HG03521 (cell line): ENCODE results near the gene FXN.
"Not testable (repeated sequence)": the region's sequence is repeated elsewhere in the genome, so short reads cannot be mapped to it uniquely, and the experiment has no call there.

Experiments
- ATAC-seq: cut with Tn5 transposase; IDR thresholded peaks from one replicate; pipeline ENCODE4 v1.9.1; 2021; ENCODE audit warnings: mild to moderate bottlenecking, moderate library complexity; ENCODE audit not compliant: unreplicated experiment

The FXN gene

DNA sequence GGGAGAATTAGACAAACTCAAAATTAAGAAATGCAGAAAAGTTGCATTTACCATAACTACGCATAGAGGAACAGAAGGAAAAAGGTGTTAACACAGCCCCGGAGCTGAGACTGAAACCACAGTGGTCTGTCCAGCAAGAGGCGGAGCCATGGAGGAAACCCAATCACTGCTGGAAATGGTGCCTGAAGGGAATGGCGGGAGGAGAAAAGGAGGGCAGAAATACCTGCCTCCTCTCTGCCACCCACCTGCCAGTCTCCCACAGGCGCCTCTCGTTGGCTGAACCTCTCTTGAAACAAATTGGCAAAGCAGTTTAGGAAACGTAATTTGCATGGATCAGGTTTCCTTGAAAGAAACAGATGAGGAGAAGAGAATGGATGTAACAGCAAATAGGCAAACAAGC lies 11.9 kb upstream of the FXN start:
- ATAC-seq: no peak

DNA sequence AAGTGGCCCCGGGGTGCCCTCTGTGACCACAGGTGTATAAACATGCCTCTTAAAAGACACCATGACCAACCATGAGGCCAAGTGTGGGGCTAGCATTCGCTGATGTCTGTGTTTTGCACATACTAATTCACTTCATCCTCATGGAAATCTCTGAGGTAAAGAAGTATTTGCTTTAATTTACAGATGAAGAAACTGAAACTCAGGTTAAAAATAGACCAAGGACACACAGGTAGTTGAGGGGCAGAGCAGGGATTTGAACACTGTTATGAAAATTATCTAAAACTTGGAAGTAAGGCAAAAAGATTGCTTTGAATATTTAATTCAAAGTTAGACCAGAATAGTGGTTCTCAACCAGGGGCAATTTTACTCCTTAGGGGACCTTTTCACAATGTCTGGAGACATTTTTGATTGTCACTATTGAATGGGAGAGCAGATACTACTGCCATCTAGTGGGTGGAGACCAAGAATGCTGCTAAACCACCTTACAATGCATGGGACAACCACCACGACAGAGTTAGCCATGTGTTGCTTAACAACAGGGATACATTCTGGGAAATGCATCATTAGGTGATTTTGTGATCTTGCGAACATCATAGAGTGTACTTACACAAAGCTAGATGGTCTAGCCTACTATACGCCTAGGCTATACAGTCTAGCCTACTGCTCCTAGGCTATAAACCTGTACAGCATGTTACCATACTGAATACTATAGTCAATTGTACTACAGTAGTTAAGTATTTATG lies 8.0 kb upstream of the FXN start:
- peak; percentile 73 for ATAC-seq

DNA sequence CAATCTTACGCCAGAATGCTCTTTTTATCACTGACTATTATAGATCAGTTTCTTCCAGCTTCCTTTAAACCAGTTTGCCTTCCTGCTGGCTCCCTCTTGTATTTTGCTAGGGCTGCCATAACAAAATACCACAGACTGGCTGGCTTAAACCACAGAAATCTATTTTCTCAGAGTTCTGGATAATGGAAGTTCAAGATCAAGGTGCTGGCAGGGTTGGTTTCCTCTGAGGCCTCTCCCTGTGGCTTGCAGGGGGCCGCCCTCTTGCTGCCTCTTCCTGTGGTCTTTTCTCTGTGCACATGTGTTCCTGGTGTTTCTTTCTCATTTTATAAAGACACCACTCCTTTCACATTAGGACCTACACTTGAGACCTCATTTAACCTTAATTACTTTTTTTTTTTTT lies 6.8 kb upstream of the FXN start:
- no peak for ATAC-seq

DNA sequence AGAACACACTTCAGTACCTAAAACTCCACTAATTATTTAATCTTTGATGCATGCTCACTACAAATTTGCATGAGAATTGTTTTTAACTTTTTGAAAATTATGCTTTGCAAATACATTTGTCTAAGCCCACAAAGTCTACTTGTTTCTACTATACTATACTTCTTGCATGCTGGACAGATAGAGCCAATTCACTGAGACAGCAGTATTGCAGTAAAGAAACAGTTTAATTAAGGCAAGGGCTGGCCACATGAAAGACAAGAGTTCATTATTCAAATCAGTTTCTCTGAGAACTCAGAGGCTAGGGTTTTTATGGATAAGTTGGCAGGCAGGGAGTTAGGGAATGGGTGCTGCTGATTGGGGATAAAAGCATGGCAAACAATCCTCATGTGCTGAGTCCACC lies 6.0 kb upstream of the FXN start:
- ATAC-seq: no peak

DNA sequence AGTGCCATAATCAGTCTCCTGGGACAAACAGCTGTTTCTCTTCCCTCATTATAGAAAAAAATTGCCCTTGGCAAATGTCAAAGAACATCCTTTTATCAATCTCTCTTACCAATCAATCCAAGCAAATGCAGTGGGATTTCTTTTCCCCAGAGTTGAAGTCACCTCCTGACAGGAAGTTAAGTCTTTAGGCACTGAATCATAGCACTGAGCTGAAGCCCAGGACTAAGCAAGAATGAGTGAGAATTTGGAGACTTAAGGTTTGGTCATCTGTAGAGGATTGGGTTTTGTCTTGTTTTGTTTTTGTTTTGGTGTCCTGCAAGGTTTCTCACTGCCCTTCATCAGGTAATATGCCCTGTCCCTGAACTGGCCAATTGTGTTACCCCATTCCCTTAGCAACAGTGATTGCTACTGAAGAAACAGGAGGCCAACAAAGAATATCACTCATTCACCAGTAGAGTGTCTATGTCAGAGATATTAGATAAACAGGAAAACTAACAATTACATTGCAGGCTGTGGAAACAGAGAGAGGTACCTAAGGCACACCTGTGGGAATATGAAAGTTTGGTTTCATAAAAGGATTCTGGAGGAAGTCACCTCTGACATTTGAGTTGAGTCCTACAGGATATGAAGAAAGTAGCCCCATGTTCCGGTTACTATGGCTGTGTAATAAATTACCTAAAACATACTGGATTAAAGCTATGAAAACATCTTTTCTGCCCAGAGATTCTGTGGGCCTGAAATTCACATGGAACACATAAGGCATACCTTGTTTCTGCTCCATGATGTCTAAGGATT lies 4.5 kb upstream of the FXN start:
- no peak for ATAC-seq

DNA sequence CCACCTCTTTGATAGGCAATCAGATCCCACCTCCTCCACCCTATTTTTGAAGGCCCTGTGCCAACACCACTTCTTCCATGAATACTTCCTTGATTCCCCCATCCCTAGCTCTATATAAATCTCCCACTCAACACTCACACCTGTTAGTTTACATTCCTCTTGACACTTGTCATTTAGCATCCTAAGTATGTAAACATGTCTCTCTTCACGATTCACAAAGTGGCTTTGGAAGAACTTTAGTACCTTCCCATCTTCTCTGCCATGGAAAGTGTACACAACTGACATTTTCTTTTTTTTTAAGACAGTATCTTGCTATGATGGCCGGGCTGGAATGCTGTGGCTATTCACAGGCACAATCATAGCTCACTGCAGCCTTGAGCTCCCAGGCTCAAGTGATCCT lies 1.5 kb upstream of the FXN start:
- ATAC-seq: no peak

DNA sequence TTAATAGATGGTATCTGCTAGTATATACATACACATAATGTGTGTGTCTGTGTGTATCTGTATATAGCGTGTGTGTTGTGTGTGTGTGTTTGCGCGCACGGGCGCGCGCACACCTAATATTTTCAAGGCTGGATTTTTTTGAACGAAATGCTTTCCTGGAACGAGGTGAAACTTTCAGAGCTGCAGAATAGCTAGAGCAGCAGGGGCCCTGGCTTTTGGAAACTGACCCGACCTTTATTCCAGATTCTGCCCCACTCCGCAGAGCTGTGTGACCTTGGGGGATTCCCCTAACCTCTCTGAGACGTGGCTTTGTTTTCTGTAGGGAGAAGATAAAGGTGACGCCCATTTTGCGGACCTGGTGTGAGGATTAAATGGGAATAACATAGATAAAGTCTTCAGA lies 757 bp downstream of the FXN start:
- ATAC-seq: no peak

DNA sequence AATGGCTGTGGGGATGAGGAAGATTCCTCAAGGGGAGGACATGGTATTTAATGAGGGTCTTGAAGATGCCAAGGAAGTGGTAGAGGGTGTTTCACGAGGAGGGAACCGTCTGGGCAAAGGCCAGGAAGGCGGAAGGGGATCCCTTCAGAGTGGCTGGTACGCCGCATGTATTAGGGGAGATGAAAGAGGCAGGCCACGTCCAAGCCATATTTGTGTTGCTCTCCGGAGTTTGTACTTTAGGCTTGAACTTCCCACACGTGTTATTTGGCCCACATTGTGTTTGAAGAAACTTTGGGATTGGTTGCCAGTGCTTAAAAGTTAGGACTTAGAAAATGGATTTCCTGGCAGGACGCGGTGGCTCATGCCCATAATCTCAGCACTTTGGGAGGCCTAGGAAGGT lies 1.2 kb downstream of the FXN start:
- no peak for ATAC-seq

DNA sequence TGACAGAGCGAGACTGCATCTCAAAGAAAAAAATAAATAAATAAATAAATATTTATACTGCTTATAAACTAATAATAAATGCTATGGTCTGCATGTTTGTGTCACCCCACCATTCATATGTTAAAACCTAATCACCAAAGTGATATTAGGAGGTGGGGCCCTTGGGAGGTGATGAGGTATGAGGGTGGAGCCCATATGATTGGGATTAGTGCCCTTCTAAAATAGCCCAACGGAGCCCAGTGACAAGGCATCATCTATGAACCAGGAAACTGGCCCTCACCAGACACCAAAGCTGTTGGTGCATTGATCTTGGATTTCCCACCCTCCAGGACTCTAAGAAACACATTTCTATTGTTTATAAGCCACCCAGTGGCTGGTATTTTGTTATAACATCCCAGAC lies 5.1 kb downstream of the FXN start:
- no peak for ATAC-seq

DNA sequence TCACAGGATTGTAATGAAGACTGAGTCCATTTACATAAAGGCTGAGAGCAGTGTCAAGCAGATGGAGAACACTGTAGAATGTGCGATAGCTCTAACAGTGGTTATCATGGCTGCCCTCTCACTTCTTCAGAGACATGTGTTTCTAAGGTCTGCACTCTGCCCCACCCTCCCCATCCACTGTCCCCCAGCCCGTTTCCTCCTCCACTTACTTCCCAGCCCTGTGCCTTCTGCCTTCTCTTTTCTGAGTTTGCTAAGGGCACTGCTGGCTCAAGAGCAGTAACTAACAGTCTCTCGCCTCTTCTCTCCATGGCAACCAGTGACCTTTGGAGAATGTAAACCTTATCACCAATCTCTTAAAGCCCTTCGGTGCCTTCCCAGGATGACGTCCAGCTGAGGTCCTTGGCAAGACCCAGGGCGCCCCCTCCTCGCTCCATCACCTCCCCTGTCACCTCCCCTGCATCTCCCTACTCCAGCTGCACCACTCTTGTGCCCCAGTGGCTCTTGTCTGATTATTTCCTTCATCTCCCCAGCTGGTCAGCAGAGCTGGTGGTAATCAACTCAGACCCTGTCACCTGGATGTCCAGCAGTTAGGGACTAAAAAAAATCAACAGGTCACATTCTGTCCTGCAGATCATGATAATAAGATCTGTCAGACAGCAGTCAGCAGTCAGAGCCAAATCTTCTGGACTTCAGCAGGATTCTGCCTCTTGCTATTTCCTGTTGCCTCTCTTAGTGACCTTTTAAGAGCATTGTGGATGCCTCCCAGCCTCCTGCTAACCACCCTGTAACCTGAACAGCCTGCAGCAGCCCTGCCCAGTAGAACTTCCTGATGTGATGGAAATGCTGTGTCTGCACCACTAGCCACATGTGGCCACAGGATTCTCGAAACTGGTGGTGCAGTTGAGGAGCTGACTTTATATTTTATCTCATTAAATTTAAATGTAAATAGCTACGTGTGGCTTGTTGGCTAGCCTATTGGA lies 9.0 kb downstream of the FXN start:
- no peak for ATAC-seq

DNA sequence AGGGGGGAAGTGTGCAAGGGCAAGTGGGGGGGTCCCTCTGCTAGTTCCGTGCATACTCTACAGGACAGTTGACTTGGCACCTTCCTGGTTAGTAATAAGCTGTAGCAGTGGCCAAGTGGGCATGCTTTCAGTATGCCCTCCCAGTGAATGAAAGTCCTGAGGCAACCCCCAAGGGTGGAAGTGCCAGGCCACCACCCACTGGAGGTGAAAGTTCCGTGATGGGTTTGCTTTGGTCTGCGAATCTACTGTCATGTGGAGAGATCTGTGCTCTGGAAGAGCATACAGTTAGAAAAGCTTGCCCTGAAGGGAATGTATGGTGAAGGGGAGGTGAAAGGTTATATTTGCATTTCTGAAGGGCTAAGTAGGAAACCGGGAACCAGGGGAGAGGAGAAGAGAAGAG lies 10.3 kb downstream of the FXN start:
- ATAC-seq: no peak

DNA sequence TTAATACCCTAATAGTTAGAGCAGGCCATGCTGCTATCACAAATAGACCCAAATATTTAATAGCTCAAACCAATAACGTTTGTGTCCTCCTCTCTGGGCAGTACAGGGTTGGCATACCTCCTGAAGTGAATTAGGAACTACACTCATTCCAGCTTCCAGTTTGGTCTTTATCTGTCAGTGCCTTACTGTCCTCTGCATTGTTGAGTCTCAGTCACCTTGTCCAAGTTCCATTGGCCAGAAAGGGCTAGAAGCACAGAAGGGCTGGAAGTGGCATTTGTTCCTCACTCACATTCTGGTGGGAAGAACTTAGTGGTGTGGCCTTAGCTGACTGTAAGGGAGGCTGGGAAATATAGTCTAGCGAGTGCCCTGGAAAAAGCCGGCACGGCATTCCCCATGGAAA lies 11.2 kb downstream of the FXN start:
- no peak for ATAC-seq

DNA sequence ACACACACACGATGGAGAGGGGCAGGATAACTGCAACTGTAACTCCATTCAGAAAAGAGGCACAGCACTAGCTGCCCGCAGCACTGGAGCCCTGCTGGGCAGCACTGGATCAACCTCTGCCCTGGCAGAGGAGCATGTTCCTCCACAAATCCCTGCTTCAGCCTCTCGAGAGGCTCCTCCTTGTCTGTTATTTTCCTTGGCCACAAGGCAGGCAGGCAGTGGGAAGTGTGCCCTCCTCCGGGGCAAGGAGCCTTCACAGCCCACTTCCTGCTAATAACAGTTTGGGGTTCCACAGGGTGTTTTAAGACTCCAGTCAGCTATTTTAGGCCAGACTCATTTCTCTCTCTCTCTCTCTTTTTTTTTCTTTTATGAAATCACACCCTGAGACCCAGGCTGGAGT lies 11.8 kb downstream of the FXN start:
- no peak for ATAC-seq

DNA sequence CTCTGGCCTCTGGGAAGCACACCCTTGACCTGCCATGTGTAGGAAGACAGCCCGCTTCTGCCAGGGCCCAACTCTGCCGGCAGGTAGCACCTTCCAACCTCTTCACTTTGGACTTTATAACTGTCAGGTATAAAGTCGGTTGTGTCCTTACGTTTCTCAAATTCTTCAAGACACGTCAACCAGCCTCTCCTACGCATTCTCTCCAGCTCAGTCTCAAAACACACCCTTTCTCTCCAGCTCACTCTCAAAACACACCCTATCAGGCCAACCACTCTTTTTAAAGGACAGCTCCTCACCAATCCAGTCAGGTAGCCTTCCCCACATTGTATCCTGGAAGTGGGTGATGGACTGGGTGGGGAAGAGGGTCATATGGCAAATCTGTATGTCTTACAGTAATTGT lies 13.5 kb downstream of the FXN start:
- no peak for ATAC-seq

DNA sequence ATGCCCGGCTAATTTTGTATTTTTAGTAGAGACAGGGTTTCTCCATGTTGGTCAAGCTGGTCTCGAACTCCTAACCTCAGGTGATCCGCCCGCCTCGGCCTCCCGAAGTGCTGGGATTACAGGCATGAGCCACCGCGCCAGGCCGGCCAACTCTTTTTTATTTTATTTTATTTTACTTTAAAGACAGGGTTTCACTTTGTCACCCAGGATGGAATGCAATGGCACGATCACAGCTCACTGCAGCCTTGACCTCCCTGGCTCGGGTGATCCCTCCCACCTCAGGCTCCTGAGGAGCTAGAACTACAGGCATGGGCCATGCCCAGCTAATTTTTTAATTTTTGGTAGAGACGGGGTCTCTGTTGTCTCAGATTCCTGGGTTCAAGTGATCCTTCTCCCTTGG lies 15.4 kb downstream of the FXN start:
- ATAC-seq: not testable (repeated sequence)

DNA sequence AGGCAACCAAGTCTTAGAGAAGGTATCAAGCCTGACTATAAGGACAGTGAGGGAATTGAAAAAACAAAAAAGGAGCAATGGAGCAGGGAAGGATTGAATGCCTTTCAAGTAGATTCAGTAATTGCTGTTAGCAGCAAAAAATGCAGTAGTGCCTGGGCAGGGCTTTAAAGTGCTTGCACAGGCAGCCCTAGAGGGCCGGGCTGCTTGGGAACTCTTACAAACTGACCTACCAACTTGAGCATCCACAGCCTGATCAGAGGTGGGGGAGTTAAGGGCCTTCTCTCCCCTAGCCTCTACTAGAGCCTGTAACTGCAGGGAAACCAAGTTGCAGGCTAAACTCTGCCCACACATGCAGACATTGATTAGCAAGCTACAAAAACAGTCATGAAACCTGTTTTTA lies 19.4 kb downstream of the FXN start:
- no peak for ATAC-seq

DNA sequence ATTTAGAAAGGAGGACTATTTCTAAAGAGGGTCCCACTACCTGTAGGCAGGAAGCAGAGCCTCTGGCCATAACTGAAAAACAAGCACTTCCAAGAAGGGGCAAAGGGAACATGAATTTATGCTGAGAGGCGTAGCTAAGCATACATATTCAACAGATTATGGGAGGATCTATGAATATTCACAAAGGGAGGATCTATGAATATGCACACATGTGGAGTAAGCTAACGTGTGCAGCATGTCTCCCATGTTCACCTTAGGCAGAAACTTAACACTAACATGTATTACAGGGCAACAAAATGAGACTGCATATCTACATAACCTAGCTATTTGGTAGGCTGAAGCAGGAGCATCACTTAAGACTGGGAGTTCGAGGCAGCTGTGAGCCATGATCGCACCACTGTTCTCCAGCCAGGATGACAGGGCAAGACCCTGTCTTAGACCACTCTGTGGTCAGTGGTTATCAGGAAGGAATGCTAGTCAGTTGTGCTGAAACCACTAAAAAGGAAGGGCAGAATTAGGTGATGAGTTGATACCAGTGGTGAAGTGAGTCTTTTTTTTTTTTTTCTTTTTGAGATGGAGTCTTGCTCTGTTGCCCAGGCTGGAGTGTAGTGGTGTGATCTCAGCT lies 20.8 kb downstream of the FXN start:
- ATAC-seq: no peak

DNA sequence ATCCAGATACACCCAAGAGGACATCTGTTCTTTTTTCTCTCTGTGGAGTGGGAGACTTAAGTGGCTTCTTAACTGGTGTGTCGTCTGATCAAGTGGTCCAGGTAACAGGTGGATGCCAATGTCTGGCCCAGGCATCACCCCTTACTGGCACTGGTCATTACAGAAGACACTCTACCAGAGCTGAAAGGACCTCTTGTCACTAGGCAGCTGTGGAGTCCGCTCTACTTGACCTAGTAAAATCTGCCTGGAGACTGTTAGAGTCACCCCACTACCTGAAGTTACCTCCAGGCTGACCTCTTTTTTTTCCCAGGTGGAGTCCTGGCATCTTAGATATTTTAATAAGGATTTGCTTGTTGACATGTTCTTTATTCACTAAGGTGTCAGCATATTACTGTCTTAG lies 22.5 kb downstream of the FXN start:
- ATAC-seq: no peak

DNA sequence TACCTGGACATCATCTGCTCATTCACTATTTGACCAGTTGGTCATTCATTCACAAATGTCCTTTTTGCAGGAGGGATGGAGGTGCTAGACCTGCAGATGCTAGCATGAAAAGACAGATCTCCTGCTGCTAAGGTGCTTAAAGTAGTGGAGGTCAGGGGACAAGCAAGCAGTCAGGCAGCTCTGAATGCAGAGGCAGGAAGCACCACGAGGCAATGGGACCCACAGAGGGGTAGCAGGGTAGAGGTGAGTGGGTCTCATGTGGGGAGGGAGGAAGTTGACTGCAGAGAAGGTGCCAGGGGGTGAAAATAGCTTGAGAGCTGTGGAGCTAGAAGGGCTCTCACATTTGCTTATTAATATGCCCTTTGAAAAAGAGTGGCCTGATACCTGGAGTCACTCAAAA lies 25.2 kb downstream of the FXN start:
- ATAC-seq: no peak

DNA sequence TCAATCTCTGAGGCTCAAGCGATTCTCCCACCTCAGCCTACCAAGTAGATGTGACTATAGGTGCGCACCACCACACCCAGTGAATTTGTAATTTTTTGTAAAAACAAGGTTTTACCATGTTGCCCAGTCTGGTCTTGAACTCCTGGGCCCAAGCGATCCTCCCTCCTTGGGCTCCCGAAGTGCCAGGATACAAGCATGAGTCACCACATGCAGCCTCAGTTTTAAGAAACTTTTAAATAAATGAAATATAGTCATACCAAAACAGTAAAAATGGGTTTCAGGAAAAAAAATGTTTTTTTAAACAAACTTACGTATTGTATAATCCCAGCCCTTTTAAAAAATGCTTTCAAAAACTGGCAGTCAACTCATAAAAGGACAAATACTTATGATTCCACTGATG lies 26.6 kb downstream of the FXN start:
- no peak for ATAC-seq

DNA sequence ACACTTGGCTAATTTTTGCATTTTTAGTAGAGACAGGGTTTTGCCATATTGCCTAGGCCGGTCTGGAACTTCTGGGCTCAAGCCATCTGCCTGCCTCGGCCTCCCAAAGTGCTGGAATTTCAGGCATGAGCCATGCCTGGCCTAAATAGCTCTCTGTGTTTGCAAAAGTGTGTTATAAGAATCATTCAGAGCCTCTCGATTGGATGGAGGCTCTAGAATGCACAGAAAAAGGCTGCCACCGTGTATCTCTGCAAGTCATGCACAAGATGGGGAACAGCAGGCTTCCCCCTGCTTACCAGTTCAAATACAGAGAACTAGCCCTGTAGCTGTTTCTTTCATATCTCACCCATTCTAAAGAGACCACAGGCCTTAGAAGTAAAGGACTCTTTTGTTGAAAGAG lies 28.3 kb downstream of the FXN start:
- no peak for ATAC-seq
